Transverse colon (tissue), 4 donors: ENCODE measurements around the gene LCT. TPM values are rescaled to one million over a fixed set of nuclear protein-coding genes. Genes with fewer than 3 reads are reported as not detected.

Experiments used
- DNase-seq: peaks from one replicate; pipeline ENCODE4 v3.0.0-alpha.2; 2019
- H3K27ac ChIP-seq, 4 donors: fragments of 200-600 bp; sonication (generic); 2 replicates each; pipeline ENCODE4 v1.5.1; 2016 to 2018; ENCODE audit warnings: inconsistent platforms in 4 of 4
- H3K27me3 ChIP-seq: fragments of 200-600 bp; sonication (generic); 2 replicates; pipeline ENCODE4 v1.5.1; 2017; ENCODE audit warnings: inconsistent platforms
- H3K36me3 ChIP-seq, 4 donors: fragments of 200-600 bp; sonication (generic); 2 replicates each; pipeline ENCODE4 v1.5.1; 2017 to 2019; ENCODE audit warnings: inconsistent platforms in 4 of 4
- H3K4me1 ChIP-seq, 4 donors: fragments of 200-600 bp; sonication (generic); 2 replicates each; pipeline ENCODE4 v1.5.1; 2017 to 2020; ENCODE audit warnings: inconsistent platforms in 4 of 4
- H3K4me3 ChIP-seq, 4 donors: fragments of 200-600 bp; sonication (generic); 1 replicate in 1 of 4; 2 replicates in 3 of 4; pipeline versions ENCODE4 v1.5.1 to v1.6.1; 2017 to 2019; ENCODE audit warnings: inconsistent platforms in 4 of 4
- H3K9me3 ChIP-seq, 2 donors: fragments of 200-600 bp; sonication (generic); 2 replicates each; pipeline ENCODE4 v1.5.1; 2017 to 2019; ENCODE audit warnings: inconsistent platforms in 2 of 2
- CTCF ChIP-seq, 5 experiments: fragments of 200-600 bp in 3 of 5; fragments of 450-650 bp in 2 of 5; sonication (generic) in 3 of 5; IDR thresholded peaks; 1 replicate in 2 of 5; 2 replicates in 3 of 5; pipeline ENCODE4 v1.5.1; 2016 to 2017; ENCODE audit warnings: antibody characterized with exemption in 5 of 5, inconsistent platforms in 3 of 5, mild to moderate bottlenecking in 2 of 5, moderate library complexity in 1 of 5
- EP300 ChIP-seq: sonication (generic); formaldehyde crosslinking; IDR thresholded peaks from one replicate; pipeline ENCODE4 v1.6.1; 2017; ENCODE audit warnings: antibody characterized with exemption, low read depth
- POLR2A ChIP-seq: fragments of 450-650 bp; IDR thresholded peaks from one replicate; pipeline ENCODE4 v1.6.1; 2016; ENCODE audit warnings: antibody characterized with exemption, mild to moderate bottlenecking, moderate library complexity
- POLR2AphosphoS5 ChIP-seq, 3 donors: sonication (generic); formaldehyde crosslinking; IDR thresholded peaks; one replicate each; pipeline ENCODE4 v1.6.1; 2016; ENCODE audit warnings: antibody characterized with exemption in 3 of 3
- WGBS, 2 donors: methylation state at CpG; one replicate each; pipeline ENCODE4 v1.1.5; 2018; ENCODE audit warnings: low coverage in 1 of 2; 5-methylcytosine and 5-hydroxymethylcytosine counted together
- in situ Hi-C, 4 donors: fragments of 200-750 bp; cut with MboI; loops; one replicate each; pipeline versions ENCODE4 v1.15.0 to v1.15.1; 2017; ENCODE audit warnings: low sequenced_read_pairs in 3 of 4, low pct_ligation_motif_present in 1 of 4, low pct_unique_long_range_greater_than_20kb in 1 of 4
- intact Hi-C: fragments of 100-400 bp; cut with DNase I; formaldehyde crosslinking; loops from one replicate; pipeline ENCODE4 v1.15.1; 2023; ENCODE audit warnings: low total_unique reads
- total RNA-seq, 4 donors: library from RNA; depleted of rRNA; stranded (reverse); fragments of >200 nt; gene quantifications; one replicate each; pipeline ENCODE4 v1.1.0, GENCODE V29; 2016

The LCT gene
- total RNA-seq, 4 donors from 2014 or later = 0.32 TPM; not detected in 3

GRCh38 chr2:135756692-135757091 lies 80.3 kb downstream of the LCT start:
- 100% methylated on average over 1 of the region's 1 CpG for WGBS, 2 donors
- intact Hi-C loops = no loop called here
- no peak for TF ChIP-seq EP300
- no peak for TF ChIP-seq POLR2A
- TF ChIP-seq CTCF (IDR thresholded peaks at IDR 0.05) = no peak
- no peak for TF ChIP-seq POLR2AphosphoS5 (IDR thresholded peaks at IDR 0.05)

GRCh38 chr2:135755573-135755972 lies 81.4 kb downstream of the LCT start:
- H3K4me1 ChIP-seq = no peaks in the 10 kb centered on the region
- no peak overlapping the region for H3K27ac ChIP-seq
- no peak overlapping the region for H3K4me3 ChIP-seq
- intact Hi-C loops (no loop called here), in situ Hi-C loops (no loop called here)
- TF ChIP-seq CTCF (IDR thresholded peaks at IDR 0.05) (no peak), EP300 (no peak), POLR2AphosphoS5 (IDR thresholded peaks at IDR 0.05) (no peak), POLR2A (no peak)
- H3K27me3 ChIP-seq = no peaks in the 10 kb centered on the region
- peaks cover 6 to 20% of the 10 kb centered on the region in 2 donors for H3K9me3 ChIP-seq
- WGBS, 2 donors = 99 to 100% methylated on average over 2 of the region's 2 CpGs
- DNase-seq = no peak
- peaks cover 0 to 83% (median 27%) of the 10 kb centered on the region in 4 donors for H3K36me3 ChIP-seq

More at GRCh38 chr2:135756692-135757091, 80.3 kb downstream of the LCT start:
- DNase-seq = no peak
- no peaks in the 10 kb centered on the region for H3K4me1 ChIP-seq
- peaks cover 6 to 20% of the 10 kb centered on the region in 2 donors for H3K9me3 ChIP-seq
- no peak overlapping the region for H3K4me3 ChIP-seq
- in situ Hi-C loops = no loop called here
- H3K27me3 ChIP-seq = no peaks in the 10 kb centered on the region
- peaks cover 0 to 86% (median 32%) of the 10 kb centered on the region in 4 donors for H3K36me3 ChIP-seq
- H3K27ac ChIP-seq = no peak overlapping the region

- WGBS, 2 donors = 76 to 83% methylated on average over 3 to 4 of the region's 4 CpGs
- Histone ChIP-seq H3K4me3 (no peak overlapping the region), H3K4me1 (peaks cover 7 to 26% (median 18%) of the 10 kb centered on the region in 4 donors), H3K9me3 (no peaks in the 10 kb centered on the region), H3K36me3 (peaks cover 0 to 29% (median 14%) of the 10 kb centered on the region in 4 donors), H3K27ac (no peak overlapping the region), H3K27me3 (no peaks in the 10 kb centered on the region)
- TF ChIP-seq POLR2AphosphoS5 (IDR thresholded peaks at IDR 0.05) = no peak
- no peak for TF ChIP-seq EP300
- TF ChIP-seq POLR2A = no peak
- in situ Hi-C loops (loop anchor here in 1 of 4 donors (10.0 kb wide), 1 partner anchor 211 kb away; the partner anchor contains the start of genes R3HDM1 and ZRANB3), intact Hi-C loops (loop anchor here (10.0 kb wide), 1 partner anchor 221 kb away; no protein-coding TSS in a partner anchor)
- DNase-seq = no peak
Measured at GRCh38 chr2:135745545-135745944, 91.4 kb downstream of the LCT start.

GRCh38 chr2:135744760-135745314 lies 92.1 kb downstream of the LCT start:
- intact Hi-C loops = loop anchor here (10.0 kb wide), 1 partner anchor 220 kb away; no protein-coding TSS in a partner anchor
- in situ Hi-C loops = loop anchor here in 1 of 4 donors (10.0 kb wide), 1 partner anchor 210 kb away; the partner anchor contains the start of genes R3HDM1 and ZRANB3
- Histone ChIP-seq H3K36me3 (peaks cover 0 to 23% (median 11%) of the 10 kb centered on the region in 4 donors), H3K4me1 (peaks cover 7 to 26% (median 18%) of the 10 kb centered on the region in 4 donors), H3K27ac (no peak overlapping the region), H3K27me3 (no peaks in the 10 kb centered on the region), H3K9me3 (no peaks in the 10 kb centered on the region), H3K4me3 (no peak overlapping the region)
- DNase-seq = no peak
- 83 to 85% methylated on average over 5 of the region's 5 CpGs for WGBS, 2 donors
- TF ChIP-seq EP300 (no peak), CTCF (IDR thresholded peaks at IDR 0.05) (no peak), POLR2AphosphoS5 (IDR thresholded peaks at IDR 0.05) (no peak), POLR2A (no peak)
